Inflammatory macrophage treated with lipopolysaccharide for 4 hours (primary cell): ENCODE data around the gene LRRC7.
"Not testable (repeated sequence)": the region's sequence is repeated elsewhere in the genome, so short reads cannot be mapped to it uniquely, and the experiment has no call there.

Experiments
- DNase-seq: peaks from one replicate; pipeline ENCODE4 v3.0.0-alpha.2; 2020

The LRRC7 gene

DNA sequence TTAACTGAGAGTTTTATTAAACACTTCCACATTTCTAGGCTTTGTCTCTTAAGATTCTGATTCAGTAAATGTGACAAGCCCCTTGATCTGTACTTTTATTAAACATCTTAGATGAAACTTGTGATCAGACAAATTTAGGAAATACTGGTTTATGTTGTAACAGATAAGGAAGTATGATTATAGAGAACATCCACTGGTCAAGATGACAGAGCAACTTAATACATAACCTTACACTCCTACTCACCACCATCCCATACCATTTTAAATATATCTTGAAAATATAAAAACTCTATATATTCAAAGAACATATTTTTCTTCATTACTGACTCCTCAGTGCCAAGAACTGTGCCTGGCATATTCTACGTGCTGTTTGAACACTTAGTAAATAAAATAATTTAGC is 420.2 kb downstream of the LRRC7 start:
- peak; percentile 11 for DNase-seq

DNA sequence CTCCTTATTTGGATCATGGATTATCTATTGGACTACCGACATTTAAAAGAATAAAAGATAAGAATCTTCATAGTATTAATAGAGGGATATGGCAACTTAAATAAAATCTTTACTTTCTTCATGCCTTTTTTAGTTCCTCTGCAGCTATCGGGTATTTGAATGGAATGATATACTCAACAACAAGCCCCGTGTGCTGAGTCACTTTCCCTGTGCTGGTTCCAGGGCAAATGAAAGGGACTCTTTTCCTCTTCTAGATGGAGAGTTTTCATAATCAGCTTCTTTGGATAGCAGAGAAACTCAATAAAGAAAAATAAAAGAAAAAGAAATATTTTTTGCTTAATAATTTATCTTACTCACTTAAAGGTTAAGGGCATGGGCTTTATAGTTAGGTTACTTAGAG is 423.9 kb downstream of the LRRC7 start:
- no peak for DNase-seq

DNA sequence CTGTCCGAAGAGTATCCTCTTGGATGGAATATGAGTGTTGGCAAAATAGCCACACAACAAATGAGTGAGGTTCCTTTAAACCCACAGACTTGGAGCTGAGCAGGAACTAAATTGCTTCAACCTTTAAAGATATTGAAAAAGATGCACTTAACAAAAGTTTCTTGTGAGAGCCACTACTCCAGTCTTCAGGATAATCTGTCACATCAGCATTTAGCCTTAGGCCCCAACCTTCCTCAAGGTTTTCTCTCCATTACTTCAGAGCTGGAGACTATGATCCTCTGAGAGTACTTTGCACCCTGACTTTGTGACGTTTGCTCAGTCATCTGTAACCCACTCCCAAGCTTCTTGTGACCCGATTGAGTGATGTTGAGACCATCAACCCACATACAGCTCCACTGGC is 424.9 kb downstream of the LRRC7 start:
- DNase-seq, result no peak

DNA sequence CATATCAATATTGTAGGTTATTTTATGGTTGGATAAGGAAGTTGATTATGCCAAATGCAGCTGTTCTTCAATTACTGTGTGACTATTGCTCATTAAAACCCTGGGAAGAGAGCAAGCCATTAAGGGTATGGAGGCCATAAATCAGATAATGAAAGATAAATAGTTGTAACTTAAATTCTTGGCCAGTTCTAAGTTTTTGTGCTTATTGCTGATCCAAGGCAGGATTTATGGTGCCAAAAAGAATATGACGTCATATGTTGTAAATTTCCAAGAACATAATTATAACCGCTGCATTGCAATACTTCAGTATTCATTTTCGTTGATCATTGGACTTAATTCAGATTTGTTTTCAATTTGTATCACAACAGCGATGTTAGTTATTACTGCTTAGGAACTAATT is 426.1 kb downstream of the LRRC7 start:
- DNase-seq, result no peak

DNA sequence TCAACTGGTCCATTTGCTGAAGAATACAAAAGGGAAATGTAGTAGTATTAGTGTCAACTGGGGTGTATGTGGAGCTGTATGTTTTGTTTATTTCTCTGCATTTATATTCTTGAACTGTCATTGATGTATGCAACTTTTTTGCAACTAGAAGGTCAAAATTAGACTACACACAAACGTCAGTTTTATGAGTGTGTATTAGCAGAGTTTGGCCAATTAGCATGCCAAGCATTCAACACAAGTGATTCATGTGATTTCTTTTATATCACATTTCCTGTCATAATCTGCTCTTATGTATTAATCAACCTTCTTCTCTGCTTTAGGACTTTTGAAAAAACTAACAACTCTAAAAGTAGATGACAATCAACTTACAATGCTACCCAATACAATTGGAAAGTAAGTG is 426.5 kb downstream of the LRRC7 start:
- no peak for DNase-seq

DNA sequence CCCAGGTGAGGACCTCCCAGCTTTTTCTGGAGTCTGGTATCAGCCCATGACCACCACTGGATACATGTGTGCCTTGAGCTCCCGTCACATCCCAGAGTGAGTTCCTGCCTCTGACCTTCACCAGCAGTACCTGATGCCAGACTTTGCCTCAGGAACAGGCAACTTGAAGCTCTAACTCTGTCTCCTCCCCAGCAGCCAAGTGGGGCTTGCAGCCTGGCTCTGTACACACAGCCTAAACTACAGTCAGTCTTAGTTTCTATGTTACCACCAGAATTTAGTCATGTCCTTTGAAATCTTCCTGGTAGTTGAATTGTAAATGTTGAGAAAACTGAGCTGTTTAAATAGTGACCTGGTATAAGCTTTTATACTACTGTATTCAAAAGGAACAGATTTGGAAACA is 431.1 kb downstream of the LRRC7 start:
- DNase-seq, result no peak

DNA sequence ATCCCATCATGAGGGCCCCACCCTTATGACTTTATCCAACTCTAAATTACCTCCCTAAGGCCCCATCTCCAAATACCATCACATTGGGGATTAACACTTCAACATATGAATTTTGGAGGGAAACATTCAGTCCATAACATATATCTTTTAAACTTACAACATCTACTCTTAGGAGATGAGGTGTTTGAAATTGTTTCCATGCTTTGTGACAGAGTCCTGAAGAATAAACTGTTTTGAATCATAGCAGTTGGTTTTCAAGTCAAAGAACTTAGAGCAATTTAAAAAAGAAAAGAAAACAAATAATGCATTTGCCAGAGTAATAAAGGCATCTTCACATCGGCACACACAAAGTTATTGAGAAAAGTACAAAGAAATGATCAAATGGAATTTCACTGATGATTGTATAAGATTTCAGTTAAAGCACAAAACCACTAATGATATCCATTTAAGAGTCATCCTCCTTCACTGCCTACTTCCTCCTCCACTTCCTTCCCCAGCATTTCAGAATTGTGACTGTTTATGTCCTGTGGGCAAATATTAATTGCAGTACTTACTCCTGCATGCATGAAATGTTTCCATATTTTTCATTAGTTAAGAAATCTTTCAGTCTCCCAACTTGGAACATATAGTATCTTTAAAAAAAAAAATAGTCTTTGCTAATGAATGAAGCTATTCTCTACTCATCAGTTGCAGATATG is 435.6 kb downstream of the LRRC7 start:
- peak; percentile 4 for DNase-seq

DNA sequence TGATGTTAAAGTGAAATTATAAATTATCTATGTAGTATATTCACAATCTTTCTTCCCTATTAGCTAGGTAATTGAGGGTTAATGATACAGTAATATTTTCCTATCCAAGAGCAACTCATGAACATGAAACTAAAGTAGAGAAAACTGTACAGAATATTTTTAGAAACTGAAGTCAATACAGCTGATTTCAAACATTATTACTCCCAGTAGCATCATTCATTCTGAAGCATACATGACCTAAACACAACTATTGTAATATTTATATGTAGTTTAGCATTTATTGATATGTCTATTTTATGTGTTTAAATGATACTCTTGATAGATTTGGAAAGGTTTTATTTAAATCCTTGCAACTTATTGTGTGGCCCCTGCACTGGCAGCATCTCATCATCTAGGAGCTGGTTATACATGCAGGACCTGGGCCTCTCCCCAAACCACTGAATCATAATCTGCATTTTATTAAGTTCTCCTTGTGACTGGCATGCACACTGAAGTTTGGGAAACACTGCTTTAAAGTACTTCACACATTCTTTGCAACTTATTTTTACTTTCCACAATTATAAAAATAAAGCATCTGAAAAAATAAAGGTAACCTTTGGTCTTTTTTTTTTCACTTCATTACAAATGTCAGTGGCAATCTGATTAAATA is 437.8 kb downstream of the LRRC7 start:
- no peak for DNase-seq

DNA sequence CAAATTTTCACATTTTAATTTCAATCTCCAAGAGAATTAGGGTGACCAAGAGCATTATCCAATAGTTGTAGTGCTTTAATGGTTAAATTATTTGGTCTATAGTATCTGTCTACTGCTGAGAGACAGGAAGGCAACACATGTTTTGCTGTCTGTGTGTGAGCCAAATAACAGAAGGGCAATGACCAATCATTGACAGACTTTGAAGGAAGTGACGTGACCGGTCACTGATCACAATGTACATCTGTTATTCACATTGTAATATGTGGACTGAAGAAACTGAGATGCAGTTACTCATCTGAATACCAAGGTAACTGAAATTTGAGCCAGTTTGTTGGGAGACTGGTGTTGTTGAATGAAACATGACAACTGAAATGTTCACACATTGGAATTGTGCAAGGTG is 440.9 kb downstream of the LRRC7 start:
- no peak for DNase-seq

DNA sequence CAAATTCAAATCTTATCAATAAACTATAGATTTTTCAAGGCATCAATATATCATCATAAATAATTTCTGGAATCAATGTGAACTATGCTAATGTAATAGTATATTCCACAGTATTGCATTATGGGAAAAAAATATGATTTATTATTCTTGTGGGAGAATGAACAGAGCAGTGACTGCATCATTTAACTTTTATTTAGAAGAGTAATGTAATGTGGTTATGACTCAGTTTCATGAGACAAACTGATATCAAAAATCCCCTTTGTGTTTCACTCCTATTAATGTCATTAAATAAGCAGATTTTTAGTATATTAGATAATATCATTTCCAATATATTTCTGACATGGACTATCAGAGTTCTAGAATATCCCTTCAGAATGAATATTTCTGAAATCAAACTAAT is 450.0 kb downstream of the LRRC7 start:
- DNase-seq, result no peak

DNA sequence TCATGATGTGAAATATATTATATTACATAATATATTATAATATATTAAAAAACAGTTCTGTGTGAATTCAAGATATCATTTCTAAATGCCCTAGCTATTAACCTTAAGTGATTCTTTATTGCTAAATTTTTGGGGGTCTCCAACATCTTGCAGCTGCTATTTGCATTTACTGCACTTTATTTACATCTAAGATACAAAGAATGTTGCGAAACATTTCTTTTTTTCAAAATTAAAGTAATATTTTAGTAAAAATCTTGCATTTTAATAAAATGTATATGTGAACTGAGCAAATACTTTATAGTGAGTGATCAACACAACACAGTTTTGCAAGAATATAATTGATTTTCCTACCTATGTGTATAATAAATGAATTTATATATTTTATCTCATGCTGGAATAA is 456.6 kb downstream of the LRRC7 start:
- no peak for DNase-seq

DNA sequence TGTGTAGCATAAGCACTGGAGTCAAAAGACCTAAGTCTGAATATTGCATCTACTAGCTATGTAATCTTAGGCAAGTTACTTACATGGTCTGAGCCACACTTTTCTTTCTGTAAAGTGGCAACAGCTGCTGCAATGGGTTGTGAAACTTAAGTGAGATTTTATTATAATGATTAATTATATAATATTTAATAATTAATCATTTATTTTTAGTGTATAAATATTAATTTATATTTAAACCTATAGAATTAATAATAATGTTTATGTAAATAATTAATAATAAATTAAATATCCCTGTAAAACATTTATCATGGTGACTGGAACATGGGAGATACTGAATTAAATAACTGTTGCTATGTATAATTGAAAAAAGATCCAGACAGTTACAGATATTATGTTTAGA is 457.3 kb downstream of the LRRC7 start:
- no peak for DNase-seq

DNA sequence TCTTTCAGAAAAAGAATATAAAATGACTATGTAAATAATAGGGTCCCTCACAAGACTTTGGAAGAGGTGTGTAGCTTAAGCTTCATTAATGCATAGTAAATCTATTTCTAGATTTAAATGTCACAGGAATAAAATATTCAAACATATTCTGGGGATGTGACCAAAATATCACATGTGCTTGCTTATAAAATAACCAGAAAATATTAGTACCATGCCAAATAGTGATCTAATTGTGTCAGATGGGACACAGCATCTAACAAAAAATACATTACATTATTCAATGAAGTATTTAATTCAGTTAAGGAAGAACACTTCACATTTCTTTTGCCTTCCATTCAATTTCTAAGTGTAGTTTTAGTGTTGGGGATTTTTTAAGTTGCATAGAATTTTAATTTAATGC is 458.1 kb downstream of the LRRC7 start:
- no peak for DNase-seq

DNA sequence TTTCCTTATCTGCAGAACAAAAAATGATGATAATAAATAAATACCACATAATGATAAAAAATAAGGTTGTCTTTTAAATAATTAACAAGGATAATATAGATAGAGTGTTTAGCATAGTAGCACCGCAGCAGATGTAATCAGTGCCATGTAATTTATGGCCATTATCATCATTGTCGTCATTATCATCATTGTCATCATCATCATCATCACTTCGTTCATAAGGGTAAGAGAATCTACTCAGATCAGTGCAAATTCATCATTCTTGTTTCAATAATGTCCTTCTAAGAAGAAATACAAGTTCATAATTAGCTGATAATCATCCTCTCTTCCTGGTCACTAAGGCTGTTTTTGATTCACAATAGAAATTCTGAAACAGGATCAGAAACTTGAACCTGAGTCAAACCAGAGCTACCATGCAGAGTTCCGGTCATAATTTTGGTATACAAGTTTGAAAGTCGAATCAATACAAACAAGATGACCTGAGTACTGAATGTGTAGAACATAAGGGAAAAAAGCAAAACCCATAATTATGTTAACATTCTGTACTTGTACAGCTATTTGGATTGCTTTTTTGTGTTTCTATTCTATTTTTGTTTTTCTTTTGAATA is 465.6 kb downstream of the LRRC7 start:
- no peak for DNase-seq

DNA sequence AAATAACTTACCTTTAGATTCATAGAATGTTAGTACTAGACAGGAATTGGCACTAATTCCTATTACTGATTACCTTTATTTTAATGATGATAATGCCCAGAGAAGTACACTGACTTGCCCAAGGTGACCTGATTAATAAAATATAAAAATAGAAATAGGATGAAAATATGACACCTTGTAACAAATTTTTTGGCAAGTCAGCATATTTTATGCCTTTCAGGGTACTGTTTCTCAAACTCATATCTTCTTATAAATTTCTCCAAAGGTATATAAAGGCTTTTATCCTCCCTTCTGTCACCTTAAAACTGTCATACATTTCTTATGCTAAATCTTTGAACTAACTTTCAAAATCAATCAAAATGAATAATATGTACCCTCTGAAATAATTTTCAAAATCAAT is 466.2 kb downstream of the LRRC7 start:
- no peak for DNase-seq

DNA sequence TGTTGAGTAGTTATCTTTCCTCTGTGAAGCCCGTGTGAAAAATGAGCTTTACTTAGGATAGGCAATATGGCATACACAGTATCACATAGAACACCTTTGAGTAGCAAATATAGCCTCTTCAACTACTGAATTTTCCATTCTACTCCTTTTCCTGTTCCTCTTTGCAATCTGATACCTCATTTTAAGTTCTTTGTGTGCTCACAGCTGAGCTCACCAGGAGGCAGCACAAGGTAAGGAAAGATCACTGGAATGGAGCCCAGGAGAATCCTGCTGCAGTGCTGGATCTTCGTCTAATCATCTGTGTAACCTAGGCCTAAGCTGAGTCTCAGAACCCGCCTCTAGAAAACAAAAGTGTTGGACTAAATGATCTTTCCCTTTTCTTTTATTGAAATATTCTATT is 466.7 kb downstream of the LRRC7 start:
- DNase-seq, result no peak

DNA sequence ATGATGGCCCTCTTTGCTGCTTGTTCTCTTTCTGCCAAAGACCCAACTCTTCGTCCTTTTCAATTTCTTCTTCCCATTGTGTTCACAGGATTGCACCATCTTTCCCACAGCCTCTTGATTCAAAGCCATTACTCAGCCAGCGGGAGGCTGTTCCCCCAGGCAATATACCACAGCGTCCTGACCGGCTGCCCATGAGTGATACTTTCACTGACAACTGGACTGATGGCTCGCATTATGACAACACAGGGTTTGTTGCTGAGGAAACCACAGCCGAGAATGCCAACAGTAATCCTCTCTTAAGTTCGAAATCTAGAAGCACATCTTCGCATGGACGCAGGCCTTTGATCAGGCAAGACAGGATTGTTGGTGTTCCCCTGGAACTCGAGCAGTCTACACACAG is 470.3 kb downstream of the LRRC7 start:
- DNase-seq, result no peak

DNA sequence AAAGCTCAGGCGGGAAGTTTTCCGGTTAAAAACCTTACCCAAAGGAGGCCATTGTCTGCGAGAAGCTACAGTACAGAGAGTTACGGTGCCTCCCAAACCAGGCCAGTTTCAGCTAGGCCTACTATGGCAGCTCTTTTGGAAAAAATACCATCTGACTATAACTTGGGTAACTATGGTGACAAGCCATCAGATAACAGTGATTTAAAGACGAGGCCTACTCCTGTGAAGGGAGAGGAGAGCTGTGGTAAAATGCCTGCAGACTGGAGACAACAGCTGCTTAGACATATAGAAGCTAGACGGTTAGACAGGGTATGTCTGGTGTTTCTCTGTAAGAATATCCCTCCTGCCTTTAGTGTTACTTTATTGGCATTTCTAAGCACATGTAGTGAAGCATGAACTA is 471.8 kb downstream of the LRRC7 start:
- DNase-seq, result no peak

DNA sequence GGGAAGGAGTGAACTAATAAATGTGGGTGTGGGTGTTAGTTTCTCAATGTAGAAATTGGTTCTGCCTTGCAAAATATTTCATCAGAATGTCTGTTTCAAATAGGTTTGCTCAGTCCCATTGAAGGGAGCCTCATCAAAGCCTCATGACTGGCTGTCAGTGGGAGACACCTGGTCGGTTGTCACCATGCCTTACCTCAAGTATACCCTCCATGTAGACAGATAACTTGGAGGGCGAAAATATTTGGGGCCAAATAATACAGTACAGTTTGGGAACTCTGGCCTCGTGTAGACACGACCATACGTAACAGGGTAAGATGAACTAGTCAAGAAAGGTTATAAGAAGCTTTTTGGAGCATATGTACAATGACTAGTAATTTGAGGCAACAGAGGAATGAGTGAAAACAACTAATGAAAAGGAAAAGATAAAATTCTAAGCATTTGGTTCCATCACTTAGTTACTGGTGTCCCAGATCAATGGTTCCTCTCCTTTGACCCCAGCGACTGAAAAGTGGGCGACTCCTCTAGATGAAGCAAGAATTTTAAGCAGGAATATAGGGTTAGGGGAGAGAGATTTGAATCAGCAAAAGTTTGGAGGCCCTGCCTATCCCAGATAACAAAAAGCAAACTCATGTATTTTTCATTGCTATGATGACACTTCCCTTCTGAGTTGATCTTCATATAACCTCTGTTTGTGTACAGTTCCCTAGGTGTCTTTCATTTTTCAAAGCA is 473.8 kb downstream of the LRRC7 start:
- peak; percentile 13 for DNase-seq

DNA sequence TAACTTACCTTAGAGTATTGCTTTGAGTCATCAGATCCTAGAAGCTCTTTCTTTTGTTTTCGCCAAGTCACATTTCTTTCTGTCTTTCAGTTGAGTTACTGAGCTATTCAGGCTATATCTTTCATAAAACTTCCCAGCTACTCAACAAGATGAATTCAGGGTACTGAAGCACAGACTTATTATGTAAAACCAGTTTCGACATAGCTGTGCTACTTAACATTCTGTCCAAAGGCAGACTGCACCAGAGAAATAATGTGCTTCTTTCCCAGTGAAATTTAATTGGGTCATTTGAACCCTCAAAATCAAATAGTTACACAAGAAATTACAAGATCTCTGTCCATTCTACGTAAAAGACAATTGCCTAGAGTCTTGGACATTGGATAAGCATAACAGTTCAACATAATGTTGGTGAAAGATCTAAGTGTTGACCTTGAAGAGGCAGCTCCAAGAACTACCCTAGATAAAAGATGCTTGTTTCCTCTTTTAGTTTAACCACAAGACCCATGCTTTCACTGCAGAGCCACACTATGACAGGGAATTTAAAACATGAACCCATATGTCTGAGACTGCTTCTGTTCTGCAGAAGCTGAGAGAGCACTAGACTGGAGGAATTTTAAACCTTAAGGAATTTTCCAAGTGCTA is 474.5 kb downstream of the LRRC7 start:
- peak; percentile 6 for DNase-seq

DNA sequence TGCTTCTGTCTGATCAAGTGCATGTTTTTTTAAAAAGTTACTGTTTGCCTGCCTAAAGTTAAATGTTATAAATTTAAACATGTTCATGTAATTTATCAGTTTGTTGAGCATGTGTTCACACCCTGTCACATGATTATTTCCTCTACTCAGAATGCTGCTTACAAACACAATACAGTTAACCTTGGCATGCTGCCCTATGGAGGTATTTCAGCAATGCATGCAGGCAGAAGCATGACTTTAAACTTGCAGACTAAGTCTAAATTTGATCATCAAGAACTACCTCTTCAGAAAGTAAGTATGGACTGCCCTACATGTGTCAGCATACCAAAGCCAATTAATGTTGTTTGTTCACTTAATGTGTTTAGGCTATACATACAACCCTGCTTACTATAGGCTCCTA is 476.1 kb downstream of the LRRC7 start:
- no peak for DNase-seq

DNA sequence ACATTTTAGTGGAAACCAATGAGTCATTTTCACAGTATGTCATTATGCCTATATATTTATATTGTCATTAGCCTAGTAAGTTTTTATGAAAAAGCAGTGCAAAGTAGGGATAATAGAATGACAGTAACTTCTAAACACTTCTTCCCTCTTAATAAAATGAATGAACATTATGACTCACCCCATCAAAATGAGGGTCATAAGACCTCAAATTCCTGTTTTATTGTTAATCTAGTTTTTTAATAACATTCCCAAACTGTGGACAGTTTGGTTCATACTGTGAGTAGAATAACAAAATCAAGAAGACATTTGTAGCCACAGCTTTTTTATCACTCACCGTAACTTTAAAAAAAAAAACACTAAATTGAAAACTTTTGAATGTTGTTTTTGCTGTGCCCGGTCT is 477.1 kb downstream of the LRRC7 start:
- DNase-seq, result no peak

DNA sequence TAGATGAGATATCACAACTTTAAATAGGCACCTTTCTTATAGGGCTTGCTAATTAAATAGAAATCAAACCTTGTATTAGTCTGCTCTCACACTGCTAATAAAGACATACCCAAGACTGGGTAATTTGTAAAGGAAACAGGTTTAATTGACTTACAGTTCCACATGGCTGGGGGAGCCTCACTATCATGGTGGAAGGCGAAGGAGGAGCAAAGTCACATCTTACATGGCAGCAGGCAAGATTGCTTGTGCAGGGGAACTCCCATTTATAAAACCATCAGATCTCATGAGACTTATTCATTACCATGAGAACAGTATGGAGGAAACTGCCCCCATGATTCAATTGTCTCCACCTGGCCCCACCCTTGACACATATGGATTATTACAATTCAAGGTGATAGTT is 477.9 kb downstream of the LRRC7 start:
- DNase-seq, result not testable (repeated sequence)
